ENCODE data around the gene ZSWIM1. TPM values are rescaled to one million over a fixed set of nuclear protein-coding genes. Genes with fewer than 3 reads are reported as not detected.
A peak's percentile ranks its signal among the peaks of the same experiment; 100 is the strongest.

The ZSWIM1 gene
- total RNA-seq, 3 donors from 2014 or later, result 10.8 to 11.9 (median 10.9) TPM

GRCh38 chr20:45848421-45848820, 32.6 kb upstream of the ZSWIM1 start:
- DNase-seq (no peak), ATAC-seq (no peak)
- Mint-ChIP-seq H3K4me3 (no peak overlapping the region), H3K4me1 (ENCODE audit: low read depth) (peaks cover 2% of the 10 kb centered on the region), H3K27me3 (ENCODE audit: low read depth) (no peaks in the 10 kb centered on the region), H3K9me3 (no peaks in the 10 kb centered on the region), H3K36me3 (ENCODE audit: insufficient read depth) (peaks cover 24% of the 10 kb centered on the region)

GRCh38 chr20:45848969-45849582, 32.0 kb upstream of the ZSWIM1 start:
- Mint-ChIP-seq H3K27me3 (ENCODE audit: low read depth) (no peaks in the 10 kb centered on the region), H3K4me1 (ENCODE audit: low read depth) (peaks cover 2% of the 10 kb centered on the region), H3K9me3 (no peaks in the 10 kb centered on the region), H3K4me3 (no peak overlapping the region), H3K36me3 (ENCODE audit: insufficient read depth) (peaks cover 27% of the 10 kb centered on the region)
- DNase-seq, result no peak
- no peak for ATAC-seq

GRCh38 chr20:45850238-45850637, 30.8 kb upstream of the ZSWIM1 start:
- peaks cover 27% of the 10 kb centered on the region for H3K36me3 Mint-ChIP-seq (ENCODE audit: insufficient read depth)
- H3K27me3 Mint-ChIP-seq (ENCODE audit: low read depth), result no peaks in the 10 kb centered on the region
- no peak for DNase-seq
- no peak overlapping the region for H3K4me3 Mint-ChIP-seq
- ATAC-seq, result no peak
- no peaks in the 10 kb centered on the region for H3K9me3 Mint-ChIP-seq
- peaks cover 11% of the 10 kb centered on the region for H3K4me1 Mint-ChIP-seq (ENCODE audit: low read depth)

GRCh38 chr20:45850926-45851325, 30.1 kb upstream of the ZSWIM1 start:
- Mint-ChIP-seq H3K4me3 (no peak overlapping the region), H3K27me3 (ENCODE audit: low read depth) (no peaks in the 10 kb centered on the region), H3K36me3 (ENCODE audit: insufficient read depth) (peaks cover 27% of the 10 kb centered on the region), H3K4me1 (ENCODE audit: low read depth) (peaks cover 17% of the 10 kb centered on the region), H3K9me3 (no peaks in the 10 kb centered on the region)
- ATAC-seq, result no peak
- no peak for DNase-seq

- Mint-ChIP-seq H3K27me3 (ENCODE audit: low read depth) (no peaks in the 10 kb centered on the region), H3K4me3 (no peak overlapping the region), H3K36me3 (ENCODE audit: insufficient read depth) (peaks cover 21% of the 10 kb centered on the region), H3K9me3 (no peaks in the 10 kb centered on the region), H3K4me1 (ENCODE audit: low read depth) (peaks cover 21% of the 10 kb centered on the region)
- ATAC-seq (no peak), DNase-seq (no peak)
Observed at GRCh38 chr20:45851501-45851900, 29.5 kb upstream of the ZSWIM1 start.

GRCh38 chr20:45852326-45852725, 28.7 kb upstream of the ZSWIM1 start:
- H3K9me3 Mint-ChIP-seq, result no peaks in the 10 kb centered on the region
- no peaks in the 10 kb centered on the region for H3K27me3 Mint-ChIP-seq (ENCODE audit: low read depth)
- no peak overlapping the region for H3K4me3 Mint-ChIP-seq
- no peak for DNase-seq
- H3K36me3 Mint-ChIP-seq (ENCODE audit: insufficient read depth), result peaks cover 20% of the 10 kb centered on the region
- peaks cover 25% of the 10 kb centered on the region for H3K4me1 Mint-ChIP-seq (ENCODE audit: low read depth)
- no peak for ATAC-seq

GRCh38 chr20:45853484-45853883, 27.5 kb upstream of the ZSWIM1 start:
- Mint-ChIP-seq H3K27me3 (ENCODE audit: low read depth) (no peaks in the 10 kb centered on the region), H3K9me3 (no peaks in the 10 kb centered on the region), H3K4me1 (ENCODE audit: low read depth) (peaks cover 33% of the 10 kb centered on the region), H3K4me3 (no peak overlapping the region), H3K36me3 (ENCODE audit: insufficient read depth) (peaks cover 20% of the 10 kb centered on the region)
- ATAC-seq, result no peak
- DNase-seq, result no peak

- Mint-ChIP-seq H3K4me3 (peak within 1 kb of the TSS; percentile 95), H3K36me3 (ENCODE audit: insufficient read depth) (peaks cover 14% of the 10 kb centered on the region), H3K9me3 (no peaks in the 10 kb centered on the region), H3K4me1 (ENCODE audit: low read depth) (peaks cover 42% of the 10 kb centered on the region), H3K27me3 (ENCODE audit: low read depth) (no peaks in the 10 kb centered on the region)
- DNase-seq, result peak; percentile 87
- ATAC-seq, result peak; percentile 99
Observed at GRCh38 chr20:45857114-45857881, 23.7 kb upstream of the ZSWIM1 start, which contains the start of the genes ACOT8 and ZSWIM3. Gene ACOT8 (minus strand): TSS chr20:45857392. CDS start chr20:45857315, 77 bp downstream. Gene ZSWIM3 (plus strand): TSS chr20:45857614. CDS start chr20:45857826, 212 bp downstream.

GRCh38 chr20:45857882-45858216, 23.2 kb upstream of the ZSWIM1 start:
- H3K36me3 Mint-ChIP-seq (ENCODE audit: insufficient read depth), result peaks cover 13% of the 10 kb centered on the region
- H3K4me1 Mint-ChIP-seq (ENCODE audit: low read depth), result peaks cover 41% of the 10 kb centered on the region
- no peaks in the 10 kb centered on the region for H3K9me3 Mint-ChIP-seq
- H3K27me3 Mint-ChIP-seq (ENCODE audit: low read depth), result no peaks in the 10 kb centered on the region
- H3K4me3 Mint-ChIP-seq, result peak overlapping the region; percentile 95
- DNase-seq, result no peak
- peak; percentile 27 to 29 for ATAC-seq

GRCh38 chr20:45859916-45860315, 21.1 kb upstream of the ZSWIM1 start:
- no peak overlapping the region for H3K4me3 Mint-ChIP-seq
- ATAC-seq, result no peak
- H3K27me3 Mint-ChIP-seq (ENCODE audit: low read depth), result no peaks in the 10 kb centered on the region
- no peaks in the 10 kb centered on the region for H3K9me3 Mint-ChIP-seq
- H3K4me1 Mint-ChIP-seq (ENCODE audit: low read depth), result peaks cover 35% of the 10 kb centered on the region
- peaks cover 7% of the 10 kb centered on the region for H3K36me3 Mint-ChIP-seq (ENCODE audit: insufficient read depth)
- no peak for DNase-seq

GRCh38 chr20:45860560-45861220, 20.3 kb upstream of the ZSWIM1 start:
- Mint-ChIP-seq H3K4me3 (no peak overlapping the region), H3K27me3 (ENCODE audit: low read depth) (no peaks in the 10 kb centered on the region), H3K36me3 (ENCODE audit: insufficient read depth) (peaks cover 7% of the 10 kb centered on the region), H3K4me1 (ENCODE audit: low read depth) (peaks cover 28% of the 10 kb centered on the region), H3K9me3 (no peaks in the 10 kb centered on the region)
- no peak for ATAC-seq
- DNase-seq, result no peak

- H3K4me3 Mint-ChIP-seq, result no peak overlapping the region
- peaks cover 22% of the 10 kb centered on the region for H3K4me1 Mint-ChIP-seq (ENCODE audit: low read depth)
- no peaks in the 10 kb centered on the region for H3K27me3 Mint-ChIP-seq (ENCODE audit: low read depth)
- peaks cover 7% of the 10 kb centered on the region for H3K36me3 Mint-ChIP-seq (ENCODE audit: insufficient read depth)
- no peak for ATAC-seq
- DNase-seq, result no peak
- no peaks in the 10 kb centered on the region for H3K9me3 Mint-ChIP-seq
Observed at GRCh38 chr20:45861221-45862075, 19.6 kb upstream of the ZSWIM1 start.

- Mint-ChIP-seq H3K4me1 (ENCODE audit: low read depth) (peaks cover 8% of the 10 kb centered on the region), H3K9me3 (no peaks in the 10 kb centered on the region), H3K36me3 (ENCODE audit: insufficient read depth) (peaks cover 7% of the 10 kb centered on the region), H3K4me3 (no peak overlapping the region), H3K27me3 (ENCODE audit: low read depth) (no peaks in the 10 kb centered on the region)
- ATAC-seq (no peak), DNase-seq (no peak)
Observed at GRCh38 chr20:45863543-45864470, 17.2 kb upstream of the ZSWIM1 start.
